Vagina (tissue), 2 donors: ENCODE results near the gene COL28A1.

Source experiments
- CTCF ChIP-seq, 3 experiments: fragments of 450-650 bp in 2 of 3; fragments of 200-600 bp in 1 of 3; sonication (generic) in 1 of 3; IDR thresholded peaks; one replicate each; pipeline ENCODE4 v1.5.1; 2017 to 2019; ENCODE audit warnings: antibody characterized with exemption in 3 of 3, mild to moderate bottlenecking in 2 of 3, moderate library complexity in 2 of 3
- POLR2A ChIP-seq, 2 donors: fragments of 450-650 bp; IDR thresholded peaks; one replicate each; pipeline ENCODE4 v1.6.1; 2017; ENCODE audit warnings: antibody characterized with exemption in 2 of 2, mild to moderate bottlenecking in 2 of 2, moderate library complexity in 2 of 2

- TF ChIP-seq CTCF (IDR thresholded peaks at IDR 0.05) (no peak), POLR2A (IDR thresholded peaks at IDR 0.05) (no peak)
Measured at GRCh38 chr7:7443806-7444350, 91.8 kb downstream of the COL28A1 start.
